H1 (cell line): ENCODE data around the gene SIGLEC11. TPM values are rescaled to one million over a fixed set of nuclear protein-coding genes. Genes with fewer than 3 reads are reported as not detected.

ENCODE experiments used
- CTCF ChIA-PET: fragments of 300-600 bp; sonication (Branson Sonifier 250); formaldehyde crosslinking; loops from one replicate; lab custom pipeline; 2021; ENCODE audit not compliant: partially characterized antibody; lab: Charles Lee
- POLR2A ChIA-PET: fragments of 300-600 bp; sonication (Branson Sonifier 250); formaldehyde crosslinking; loops from one replicate; lab custom pipeline; 2021; ENCODE audit warnings: inconsistent platforms; ENCODE audit not compliant: partially characterized antibody; lab: Charles Lee
- DNase-seq, 2 experiments: peaks; one replicate each; pipeline versions ENCODE4 v3.0.0 to v3.0.0-alpha.2; 2010 to 2022; ENCODE audit warnings: low spot score in 2 of 2, low read depth in 1 of 2, mixed read lengths in 1 of 2
- FAIRE-seq: peaks from 2 replicates; lab custom pipeline; 2011; peaks lifted over from hg19 to GRCh38; lab: Jason Lieb, UNC
- H2AFZ ChIP-seq: 2 replicates; pipeline ENCODE4 v1.8.1; 2012; ENCODE audit warnings: low read length, inconsistent platforms
- H2AK5ac ChIP-seq: 2 replicates; pipeline ENCODE4 v1.6.1; 2013; ENCODE audit warnings: low read depth, low read length
- H2BK120ac ChIP-seq: replicated peaks from 2 replicates; pipeline ENCODE3; 2013; ENCODE audit warnings: low read depth, low read length, inconsistent platforms
- H2BK12ac ChIP-seq: 2 replicates; pipeline ENCODE4 v1.6.1; 2013; ENCODE audit warnings: low read depth, low read length
- H2BK15ac ChIP-seq: 2 replicates; pipeline ENCODE4 v1.6.1; 2013; ENCODE audit warnings: low read length
- H2BK20ac ChIP-seq: 2 replicates; pipeline ENCODE4 v1.6.1; 2013; ENCODE audit warnings: low read length
- H2BK5ac ChIP-seq: 2 replicates; pipeline ENCODE4 v1.6.1; 2013; ENCODE audit warnings: low read depth, low read length
- H3K14ac ChIP-seq: 2 replicates; pipeline ENCODE4 v1.6.1; 2013; ENCODE audit warnings: inconsistent platforms; ENCODE audit not compliant: insufficient read length
- H3K18ac ChIP-seq: 2 replicates; pipeline ENCODE4 v1.6.1; 2013; ENCODE audit warnings: low read length; ENCODE audit errors: extremely low read depth
- H3K23ac ChIP-seq: 2 replicates; pipeline ENCODE4 v1.6.1; 2013; ENCODE audit warnings: inconsistent platforms; ENCODE audit not compliant: insufficient read length
- H3K23me2 ChIP-seq: 2 replicates; pipeline ENCODE4 v1.6.1; 2013; ENCODE audit warnings: low read depth, low read length
- H3K27ac ChIP-seq: 2 replicates; pipeline ENCODE4 v1.6.1; 2011; ENCODE audit warnings: low read depth, low read length, inconsistent platforms
- H3K27me3 ChIP-seq, 4 experiments: replicated peaks in 1 of 4; 1 replicate in 1 of 4; 2 replicates in 3 of 4; pipeline versions ENCODE4 v1.6.1 to v1.8.1; 2011 to 2013; ENCODE audit warnings: low read length in 3 of 4, mild to moderate bottlenecking in 3 of 4, inconsistent platforms in 2 of 4, mixed read lengths in 2 of 4, moderate library complexity in 1 of 4; ENCODE audit not compliant: control insufficient read depth in 3 of 4, insufficient read depth in 3 of 4; ENCODE audit errors: extremely low read depth in 1 of 4
- H3K36me3 ChIP-seq, 4 experiments: 2 replicates each; pipeline versions ENCODE4 v1.6.1 to v1.8.1; 2011 to 2013; ENCODE audit warnings: mild to moderate bottlenecking in 4 of 4, low read length in 3 of 4, moderate library complexity in 2 of 4, control low read depth in 1 of 4, inconsistent platforms in 1 of 4; ENCODE audit not compliant: insufficient read depth in 4 of 4, control insufficient read depth in 2 of 4
- H3K4ac ChIP-seq: replicated peaks from 2 replicates; pipeline ENCODE3; 2013; ENCODE audit warnings: low read length, low read depth, mixed read lengths, inconsistent platforms; ENCODE audit not compliant: insufficient read length
- H3K4me1 ChIP-seq, 4 experiments: replicated peaks in 1 of 4; 1 replicate in 1 of 4; 2 replicates in 3 of 4; pipeline versions ENCODE4 v1.6.1 to v1.8.1; 2011 to 2013; ENCODE audit warnings: low read length in 3 of 4, inconsistent platforms in 2 of 4, mixed read lengths in 1 of 4; ENCODE audit not compliant: insufficient read depth in 4 of 4, control insufficient read depth in 3 of 4
- H3K4me2 ChIP-seq, 2 experiments: 2 replicates each; pipeline versions ENCODE4 v1.6.1 to v1.8.1; 2011 to 2013; ENCODE audit warnings: low read depth in 2 of 2, low read length in 2 of 2, control low read depth in 1 of 2, inconsistent platforms in 1 of 2, mild to moderate bottlenecking in 1 of 2; ENCODE audit not compliant: insufficient read depth in 1 of 2
- H3K4me3 ChIP-seq, 4 experiments: fragments of 200-600, 300-600 bp in 1 of 4; sonication (generic), shearing (Covaris generic), sonication (Bioruptor Twin) in 1 of 4; 2 replicates each; pipeline versions ENCODE4 v1.5.1 to v1.8.1; 2011 to 2016; ENCODE audit warnings: low read length in 4 of 4, low read depth in 3 of 4, control low read depth in 2 of 4, inconsistent platforms in 2 of 4, mild to moderate bottlenecking in 2 of 4, mixed read lengths in 1 of 4, moderate library complexity in 1 of 4; ENCODE audit not compliant: insufficient read depth in 2 of 4; ENCODE audit errors: extremely low read depth in 1 of 4
- H3K56ac ChIP-seq: replicated peaks from 2 replicates; pipeline ENCODE3; 2013; ENCODE audit warnings: low read depth, mild to moderate bottlenecking, mixed read lengths, low read length, inconsistent platforms; ENCODE audit not compliant: insufficient read length
- H3K79me1 ChIP-seq: 2 replicates; pipeline ENCODE4 v1.6.1; 2013; ENCODE audit warnings: low read depth, low read length, control low read depth
- H3K79me2 ChIP-seq, 2 experiments: 2 replicates each; pipeline versions ENCODE4 v1.6.1 to v1.8.1; 2012 to 2013; ENCODE audit warnings: low read length in 2 of 2, mild to moderate bottlenecking in 2 of 2, inconsistent platforms in 1 of 2; ENCODE audit not compliant: insufficient read depth in 2 of 2, control insufficient read depth in 1 of 2
- H3K9ac ChIP-seq, 4 experiments: replicated peaks in 1 of 4; 1 replicate in 1 of 4; 2 replicates in 3 of 4; pipeline versions ENCODE4 v1.6.1 to v1.8.1; 2011 to 2013; ENCODE audit warnings: low read depth in 3 of 4, low read length in 3 of 4, control low read depth in 2 of 4, mild to moderate bottlenecking in 2 of 4, moderate library complexity in 2 of 4, inconsistent platforms in 1 of 4; ENCODE audit errors: extremely low read depth in 1 of 4
- H3K9me3 ChIP-seq, 2 experiments: 2 replicates each; pipeline versions ENCODE4 v1.6.1 to v1.8.1; 2012 to 2013; ENCODE audit warnings: mild to moderate bottlenecking in 2 of 2, moderate library complexity in 2 of 2, control low read depth in 1 of 2, inconsistent platforms in 1 of 2, low read depth in 1 of 2, low read length in 1 of 2, mixed read lengths in 1 of 2; ENCODE audit not compliant: insufficient read depth in 2 of 2
- H4K20me1 ChIP-seq, 2 experiments: replicated peaks in 1 of 2; 2 replicates each; pipeline versions ENCODE3 to v1.8.1; 2011 to 2013; ENCODE audit warnings: inconsistent platforms in 2 of 2, low read length in 2 of 2, mild to moderate bottlenecking in 1 of 2; ENCODE audit not compliant: insufficient read depth in 2 of 2, control insufficient read depth in 1 of 2
- H4K5ac ChIP-seq: 2 replicates; pipeline ENCODE4 v1.6.1; 2013; ENCODE audit warnings: low read length, low read depth, mixed read lengths, inconsistent platforms; ENCODE audit not compliant: insufficient read length
- H4K8ac ChIP-seq: 2 replicates; pipeline ENCODE4 v1.8.0; 2013; ENCODE audit warnings: mild to moderate bottlenecking, moderate library complexity, low read length, inconsistent platforms; ENCODE audit not compliant: insufficient read depth; ENCODE audit errors: extremely low read depth
- H4K91ac ChIP-seq: replicated peaks from 2 replicates; pipeline ENCODE3; 2013; ENCODE audit warnings: low read length, mixed read lengths, inconsistent platforms; ENCODE audit not compliant: insufficient read length
- BRCA1 ChIP-seq: IDR thresholded peaks from 2 replicates; pipeline ENCODE4 v1.6.1; 2012; ENCODE audit warnings: low read depth, low read length, improper control_type of control experiment
- CEBPB ChIP-seq: IDR thresholded peaks from 2 replicates; pipeline ENCODE4 v1.6.1; 2012; ENCODE audit warnings: low read depth, low read length
- JUND ChIP-seq: IDR thresholded peaks from 2 replicates; pipeline ENCODE4 v1.6.1; 2011; ENCODE audit warnings: mild to moderate bottlenecking, improper control_type of control experiment, low read length
- POLR2A ChIP-seq, 2 experiments: IDR thresholded peaks; 1 replicate in 1 of 2; 2 replicates in 1 of 2; pipeline ENCODE4 v1.6.1; 2011; ENCODE audit warnings: low read depth in 2 of 2, low read length in 2 of 2, mild to moderate bottlenecking in 2 of 2; ENCODE audit errors: control extremely low read depth in 1 of 2
- POLR2AphosphoS5 ChIP-seq: IDR thresholded peaks from 2 replicates; pipeline ENCODE4 v1.6.1; 2011; ENCODE audit warnings: low read depth, low read length
- WGBS, 2 experiments: shearing (Covaris generic) in 1 of 2; methylation state at CpG; one replicate each; pipeline versions ENCODE4 v1.1.6 to v1.1.7; 2013 to 2015; ENCODE audit warnings: low lambda C conversion rate in 2 of 2, mixed read lengths in 2 of 2, inconsistent platforms in 1 of 2, low coverage in 1 of 2, missing lambda C conversion rate in 1 of 2; ENCODE audit not compliant: insufficient replicate concordance in 2 of 2, insufficient coverage in 1 of 2, insufficient read length in 1 of 2; ENCODE audit errors: extremely low coverage in 1 of 2, missing lambda C conversion rate in 1 of 2; 5-methylcytosine and 5-hydroxymethylcytosine counted together
- polyA plus RNA-seq, 7 experiments: library from polyadenylated mRNA; depleted of rRNA in 3 of 7; stranded (reverse) in 5 of 7; unstranded in 2 of 7; fragments of >200 nt in 5 of 7; fragments of 200-250 nt in 2 of 7; gene quantifications; 1 replicate in 5 of 7; 2 replicates in 1 of 7; 4 replicates in 1 of 7; pipeline versions ENCODE4 v1.2.1 to v1.2.3, GENCODE V29; 2011 to 2013; ENCODE audit warnings: missing spikeins in 2 of 7, mixed read lengths in 2 of 7
- total RNA-seq: library from RNA; stranded (reverse); fragmentation: NEBNext Ultra II Directional; extraction: Animal tissue kit (Norgen Biotek cat#: 25700); gene quantifications from 2 replicates; pipeline ENCODE4 v1.2.1, GENCODE V29; 2021

SIGLEC11 gene
- total and polyA plus RNA-seq, 2 of the 8 experiments (the other 6 are each of a cell fraction or from before 2014, with no cell fraction given): 0.18 TPM; not detected in 1

DNA sequence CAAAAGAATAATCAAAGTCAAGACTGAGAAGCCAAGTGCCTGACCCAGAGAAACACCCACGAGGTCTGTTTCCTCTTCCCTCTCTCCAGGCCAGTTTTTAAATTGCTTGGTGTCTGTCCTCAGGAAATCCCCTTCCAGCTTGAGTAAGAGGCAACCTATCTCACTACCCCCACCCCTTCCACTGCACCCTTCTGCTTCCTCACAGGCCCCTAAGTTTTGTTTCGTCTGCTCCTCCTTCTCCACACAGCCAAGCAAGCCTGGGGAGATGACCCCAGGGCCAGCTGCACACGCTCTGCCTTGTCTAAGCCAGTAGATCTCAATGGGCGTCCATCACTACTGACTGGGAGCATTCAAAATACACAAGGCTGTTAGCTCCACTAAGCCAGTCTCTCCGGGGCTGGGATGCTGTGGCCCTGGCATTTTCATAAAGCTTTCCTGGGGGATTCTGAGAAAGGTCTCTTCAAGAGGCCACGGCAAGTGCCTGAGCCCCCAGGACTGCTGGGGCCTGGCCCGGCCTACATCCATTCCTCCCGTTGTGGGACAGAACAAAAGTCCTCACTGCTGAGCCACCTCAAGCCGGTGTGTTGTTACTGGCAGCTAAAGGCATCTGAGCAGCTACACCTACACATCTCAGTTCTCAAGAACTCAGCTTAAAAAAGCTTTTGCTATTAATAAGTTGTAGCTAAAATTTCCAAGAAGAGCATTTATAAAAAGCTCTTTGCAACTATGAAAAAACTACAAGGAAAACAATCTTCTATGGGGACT is 49.4 kb downstream of the SIGLEC11 start:
- Histone ChIP-seq H3K23ac (no peak overlapping the region), H3K4me3 (no peak overlapping the region), H3K4ac (no peak overlapping the region), H4K91ac (no peak overlapping the region), H3K27me3 (no peaks in the 10 kb centered on the region; a peak in 1 of 7 replicates), H3K18ac (no peak overlapping the region), H3K23me2 (no peaks in the 10 kb centered on the region), H2BK20ac (no peak overlapping the region), H4K20me1 (peaks cover 42 to 53% of the 10 kb centered on the region in 2 experiments), H2BK15ac (no peak overlapping the region), H3K9me3 (no peaks in the 10 kb centered on the region), H3K9ac (no peak overlapping the region), H2BK5ac (no peak overlapping the region), H4K8ac (peak overlapping the region; percentile 29; the same call in 1 of the 2 replicates), H3K56ac (no peak overlapping the region), H3K79me2 (peaks cover 0 to 47% of the 10 kb centered on the region in 2 experiments; a peak in 2 of 4 replicates), H3K36me3 (peaks cover 29 to 59% (median 47%) of the 10 kb centered on the region in 4 experiments; a peak in 7 of 8 replicates), H2AFZ (no peak overlapping the region), H4K5ac (no peak overlapping the region), H2AK5ac (no peak overlapping the region), H3K27ac (no peak overlapping the region), H2BK12ac (no peak overlapping the region), H3K14ac (no peak overlapping the region), H3K4me1 (peaks cover 0 to 6% (median 3%) of the 10 kb centered on the region in 4 experiments; a peak in 3 of 7 replicates), H3K79me1 (peaks cover 14% of the 10 kb centered on the region; the same call in 1 of the 2 replicates), H2BK120ac (no peak overlapping the region), H3K4me2 (no peak overlapping the region)
- 89% methylated on average over 9 of the region's 9 CpGs; no CpG with 5 or more reads in 1 of the 2 experiments for WGBS, 2 experiments
- ChIA-PET POLR2A (interaction anchor here (1.0 to 19.2 kb wide), 5 partner anchors 12 to 227 kb away, joined by 3 to 373 read pairs (median 3); partner anchors contain the start of genes ATF5 and NUP62), CTCF (interaction anchor here (0.6 to 2.3 kb wide), 8 partner anchors 10 to 78 kb away, joined by 3 to 11 read pairs (median 4); no protein-coding TSS in a partner anchor)
- FAIRE-seq (no peak), DNase-seq (no peak)
- TF ChIP-seq CEBPB (no peak), JUND (no peak), POLR2A (IDR thresholded peaks at IDR 0.05; ENCODE audit: control extremely low read depth in 1 of 2, low read depth in 2 of 2, low read length in 2 of 2) (peak in 1 of 2 experiments; percentile 68; a peak in 1 of 3 replicates), BRCA1 (no peak), POLR2AphosphoS5 (0 out of 2 replicates have a peak, but pooled peaks have one; percentile 39)
